IgD-negative memory B cell (primary cell): ENCODE measurements around the gene PCDHGA10. TPM values are rescaled to one million over a fixed set of nuclear protein-coding genes. Genes with fewer than 3 reads are reported as not detected.
A peak's percentile ranks its signal among the peaks of the same experiment; 100 is the strongest.
"Not testable (repeated sequence)": the region's sequence is repeated elsewhere in the genome, so short reads cannot be mapped to it uniquely, and the experiment has no call there.

Experiments used
- H3K27ac Mint-ChIP-seq, 3 donors: one replicate each; pipeline ENCODE4 v1.8.0; 2020 to 2022; ENCODE audit warnings: mild to moderate bottlenecking in 3 of 3, mixed read lengths in 3 of 3, moderate library complexity in 1 of 3
- H3K27me3 Mint-ChIP-seq: one replicate; pipeline ENCODE4 v1.8.0; 2021; ENCODE audit warnings: mixed read lengths
- H3K36me3 Mint-ChIP-seq: one replicate; pipeline ENCODE4 v1.8.0; 2020; ENCODE audit warnings: mild to moderate bottlenecking, mixed read lengths
- H3K4me1 Mint-ChIP-seq, 3 donors: one replicate each; pipeline ENCODE4 v1.8.0; 2020 to 2022; ENCODE audit warnings: mixed read lengths in 3 of 3, mild to moderate bottlenecking in 1 of 3
- H3K4me3 Mint-ChIP-seq, 4 donors: one replicate each; pipeline ENCODE4 v1.8.0; 2020 to 2022; ENCODE audit warnings: mild to moderate bottlenecking in 4 of 4, mixed read lengths in 4 of 4, moderate library complexity in 3 of 4
- H3K9me3 Mint-ChIP-seq, 3 donors: one replicate each; pipeline ENCODE4 v1.8.0; 2020 to 2021; ENCODE audit warnings: mixed read lengths in 3 of 3, mild to moderate bottlenecking in 1 of 3
- polyA plus RNA-seq: library from polyadenylated mRNA; unstranded; fragments of 300-500 nt; fragmentation: Illumina TruSeq; gene quantifications from one replicate; pipeline ENCODE4 v1.2.3, GENCODE V29; 2021

Gene PCDHGA10
- polyA plus RNA-seq, 1 donor from 2014 or later, result 0.15 TPM

DNA sequence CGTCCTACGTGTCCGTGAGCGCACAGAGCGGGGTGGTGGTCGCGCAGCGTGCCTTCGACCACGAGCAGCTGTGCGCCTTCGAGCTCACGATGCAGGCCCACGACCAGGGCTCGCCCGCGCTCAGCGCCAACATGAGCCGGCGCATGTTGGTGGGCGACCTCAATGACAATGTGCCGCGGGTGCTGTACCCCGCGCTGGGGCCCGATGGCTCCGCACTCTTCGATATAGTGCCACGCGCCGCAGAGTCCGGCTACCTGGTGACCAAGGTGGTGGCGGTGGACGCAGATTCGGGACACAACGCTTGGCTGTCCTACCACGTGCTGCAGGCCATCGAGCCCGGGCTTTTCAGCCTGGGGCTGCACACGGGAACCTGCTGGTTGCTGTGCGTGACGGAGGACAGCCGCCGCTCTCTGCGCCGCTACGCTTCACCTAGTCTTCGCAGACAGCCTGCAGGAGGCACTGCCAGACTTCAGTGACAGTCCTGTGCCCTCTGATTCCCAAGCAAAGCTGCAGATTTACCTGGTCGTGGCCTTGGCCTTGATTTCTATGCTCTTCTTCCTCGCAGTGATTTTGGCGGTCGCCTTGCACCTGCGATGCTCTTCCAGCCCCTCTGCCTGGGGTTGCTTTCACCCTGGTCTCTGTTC lies 15.1 kb downstream of the PCDHGA10 start:
- H3K27me3 Mint-ChIP-seq, result peaks cover 17% of the 10 kb centered on the region
- peak overlapping the region in 2 of 3 donors; percentile 23 to 78 for H3K27ac Mint-ChIP-seq
- H3K4me1 Mint-ChIP-seq, result peaks cover 1 to 10% (median 3%) of the 10 kb centered on the region in 3 donors
- H3K4me3 Mint-ChIP-seq, result no peak overlapping the region
- H3K9me3 Mint-ChIP-seq, result peaks cover 5 to 29% (median 11%) of the 10 kb centered on the region in 3 donors
- H3K36me3 Mint-ChIP-seq, result no peaks in the 10 kb centered on the region

DNA sequence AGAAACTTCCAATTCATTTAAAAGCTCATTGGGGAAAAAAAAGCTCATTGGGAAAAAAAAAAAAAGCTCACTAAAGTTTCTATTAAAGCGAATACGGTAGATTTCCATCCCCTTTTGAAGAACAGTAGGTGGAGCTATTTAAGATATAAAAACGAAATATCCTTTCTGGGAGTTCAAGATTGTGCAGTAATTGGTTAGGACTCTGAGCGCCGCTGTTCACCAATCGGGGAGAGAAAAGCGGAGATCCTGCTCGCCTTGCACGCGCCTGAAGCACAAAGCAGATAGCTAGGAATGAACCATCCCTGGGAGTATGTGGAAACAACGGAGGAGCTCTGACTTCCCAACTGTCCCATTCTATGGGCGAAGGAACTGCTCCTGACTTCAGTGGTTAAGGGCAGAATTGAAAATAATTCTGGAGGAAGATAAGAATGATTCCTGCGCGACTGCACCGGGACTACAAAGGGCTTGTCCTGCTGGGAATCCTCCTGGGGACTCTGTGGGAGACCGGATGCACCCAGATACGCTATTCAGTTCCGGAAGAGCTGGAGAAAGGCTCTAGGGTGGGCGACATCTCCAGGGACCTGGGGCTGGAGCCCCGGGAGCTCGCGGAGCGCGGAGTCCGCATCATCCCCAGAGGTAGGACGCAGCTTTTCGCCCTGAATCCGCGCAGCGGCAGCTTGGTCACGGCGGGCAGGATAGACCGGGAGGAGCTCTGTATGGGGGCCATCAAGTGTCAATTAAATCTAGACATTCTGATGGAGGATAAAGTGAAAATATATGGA lies 17.7 kb downstream of the PCDHGA10 start, which contains the start of gene PCDHGA12:
TSS of gene PCDHGA12 (plus strand) at position 176 of the 782 bp plus-strand sequence. CDS start at position 429, 253 bp downstream.
- Mint-ChIP-seq H3K4me1 (peaks cover 2 to 10% (median 3%) of the 10 kb centered on the region in 3 donors), H3K9me3 (peaks cover 7 to 24% (median 16%) of the 10 kb centered on the region in 3 donors), H3K27ac (peak within 1 kb of the TSS; percentile 87 to 94 (median 90)), H3K36me3 (peaks cover 2% of the 10 kb centered on the region), H3K4me3 (peak within 1 kb of the TSS; percentile 88 to 97 (median 93)), H3K27me3 (peaks cover 14% of the 10 kb centered on the region)

DNA sequence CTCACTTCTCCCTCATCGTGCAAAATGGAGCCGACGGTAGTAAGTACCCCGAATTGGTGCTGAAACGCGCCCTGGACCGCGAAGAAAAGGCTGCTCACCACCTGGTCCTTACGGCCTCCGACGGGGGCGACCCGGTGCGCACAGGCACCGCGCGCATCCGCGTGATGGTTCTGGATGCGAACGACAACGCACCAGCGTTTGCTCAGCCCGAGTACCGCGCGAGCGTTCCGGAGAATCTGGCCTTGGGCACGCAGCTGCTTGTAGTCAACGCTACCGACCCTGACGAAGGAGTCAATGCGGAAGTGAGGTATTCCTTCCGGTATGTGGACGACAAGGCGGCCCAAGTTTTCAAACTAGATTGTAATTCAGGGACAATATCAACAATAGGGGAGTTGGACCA lies 18.5 kb downstream of the PCDHGA10 start:
- Mint-ChIP-seq H3K4me1 (peaks cover 2 to 10% (median 3%) of the 10 kb centered on the region in 3 donors), H3K4me3 (peak overlapping the region; percentile 88 to 97 (median 93)), H3K27ac (peak overlapping the region; percentile 35 to 94 (median 87)), H3K36me3 (peaks cover 2% of the 10 kb centered on the region), H3K27me3 (peaks cover 14% of the 10 kb centered on the region), H3K9me3 (peaks cover 7 to 24% (median 16%) of the 10 kb centered on the region in 3 donors)

DNA sequence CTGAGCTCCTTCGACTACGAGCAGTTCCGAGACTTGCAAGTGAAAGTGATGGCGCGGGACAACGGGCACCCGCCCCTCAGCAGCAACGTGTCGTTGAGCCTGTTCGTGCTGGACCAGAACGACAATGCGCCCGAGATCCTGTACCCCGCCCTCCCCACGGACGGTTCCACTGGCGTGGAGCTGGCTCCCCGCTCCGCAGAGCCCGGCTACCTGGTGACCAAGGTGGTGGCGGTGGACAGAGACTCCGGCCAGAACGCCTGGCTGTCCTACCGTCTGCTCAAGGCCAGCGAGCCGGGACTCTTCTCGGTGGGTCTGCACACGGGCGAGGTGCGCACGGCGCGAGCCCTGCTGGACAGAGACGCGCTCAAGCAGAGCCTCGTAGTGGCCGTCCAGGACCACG lies 19.5 kb downstream of the PCDHGA10 start:
- H3K36me3 Mint-ChIP-seq, H3K4me1 Mint-ChIP-seq: not testable (repeated sequence)
- H3K27me3 Mint-ChIP-seq, result peaks cover 14% of the 10 kb centered on the region
- peak overlapping the region in 3 of 4 donors; percentile 57 to 97 (median 91) for H3K4me3 Mint-ChIP-seq
- peaks cover 7 to 19% (median 16%) of the 10 kb centered on the region in 3 donors for H3K9me3 Mint-ChIP-seq
- peak overlapping the region in 2 of 3 donors; percentile 53 to 94 for H3K27ac Mint-ChIP-seq

DNA sequence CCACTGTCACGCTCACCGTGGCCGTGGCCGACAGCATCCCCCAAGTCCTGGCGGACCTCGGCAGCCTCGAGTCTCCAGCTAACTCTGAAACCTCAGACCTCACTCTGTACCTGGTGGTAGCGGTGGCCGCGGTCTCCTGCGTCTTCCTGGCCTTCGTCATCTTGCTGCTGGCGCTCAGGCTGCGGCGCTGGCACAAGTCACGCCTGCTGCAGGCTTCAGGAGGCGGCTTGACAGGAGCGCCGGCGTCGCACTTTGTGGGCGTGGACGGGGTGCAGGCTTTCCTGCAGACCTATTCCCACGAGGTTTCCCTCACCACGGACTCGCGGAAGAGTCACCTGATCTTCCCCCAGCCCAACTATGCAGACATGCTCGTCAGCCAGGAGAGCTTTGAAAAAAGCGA lies 19.9 kb downstream of the PCDHGA10 start:
- H3K4me1 Mint-ChIP-seq, H3K36me3 Mint-ChIP-seq: not testable (repeated sequence)
- Mint-ChIP-seq H3K9me3 (peaks cover 7 to 20% (median 16%) of the 10 kb centered on the region in 3 donors), H3K27ac (peak overlapping the region in 1 of 3 donors; percentile 45), H3K4me3 (peak overlapping the region in 2 of 4 donors; percentile 32 to 63), H3K27me3 (peaks cover 14% of the 10 kb centered on the region)

DNA sequence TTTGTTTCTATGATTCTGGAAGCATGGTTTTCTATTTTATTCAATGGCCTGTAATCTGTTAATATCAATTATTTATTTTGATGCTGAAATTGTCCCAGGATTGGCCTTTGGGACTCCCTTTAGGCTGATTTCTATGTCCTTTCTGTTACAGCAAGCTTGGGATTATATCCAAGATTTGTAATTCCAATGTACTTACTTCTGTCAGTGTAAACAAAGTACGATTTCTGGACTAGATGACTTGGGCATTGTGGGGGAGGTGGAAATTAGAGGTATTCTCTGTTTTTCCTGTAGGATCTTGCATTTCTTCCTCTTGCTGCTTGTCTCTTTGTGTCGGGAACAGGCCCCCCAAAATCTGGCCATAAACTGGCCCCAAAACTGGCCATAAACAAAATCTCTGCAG lies 21.2 kb downstream of the PCDHGA10 start:
- H3K27me3 Mint-ChIP-seq, result peaks cover 10% of the 10 kb centered on the region
- H3K27ac Mint-ChIP-seq, result peak overlapping the region in 1 of 3 donors; percentile 40
- H3K36me3 Mint-ChIP-seq, result peaks cover 2% of the 10 kb centered on the region
- H3K4me1 Mint-ChIP-seq, result peaks cover 2 to 10% (median 3%) of the 10 kb centered on the region in 3 donors
- no peak overlapping the region for H3K4me3 Mint-ChIP-seq
- peaks cover 7 to 19% (median 13%) of the 10 kb centered on the region in 3 donors for H3K9me3 Mint-ChIP-seq

DNA sequence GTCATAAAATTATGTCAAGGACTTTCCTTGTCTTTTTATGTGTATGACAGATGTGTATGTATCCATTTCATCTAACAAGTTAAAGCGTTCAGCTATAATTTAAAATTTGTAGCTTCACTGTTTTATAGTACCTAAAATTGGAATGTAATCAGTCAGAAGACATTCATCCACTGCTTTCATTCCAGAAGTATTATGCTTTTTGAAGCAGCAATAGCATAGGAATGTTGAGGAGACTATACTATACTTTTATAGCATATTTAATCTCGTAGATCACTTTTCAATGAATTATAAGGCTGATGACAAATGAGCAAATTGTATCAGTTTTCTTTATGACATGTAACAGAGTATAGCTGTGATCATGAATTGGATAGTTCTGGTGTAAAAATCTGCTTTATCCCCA lies 24.4 kb downstream of the PCDHGA10 start:
- Mint-ChIP-seq H3K9me3 (peaks cover 8 to 9% (median 8%) of the 10 kb centered on the region in 3 donors), H3K4me3 (no peak overlapping the region), H3K27me3 (peaks cover 5% of the 10 kb centered on the region)

DNA sequence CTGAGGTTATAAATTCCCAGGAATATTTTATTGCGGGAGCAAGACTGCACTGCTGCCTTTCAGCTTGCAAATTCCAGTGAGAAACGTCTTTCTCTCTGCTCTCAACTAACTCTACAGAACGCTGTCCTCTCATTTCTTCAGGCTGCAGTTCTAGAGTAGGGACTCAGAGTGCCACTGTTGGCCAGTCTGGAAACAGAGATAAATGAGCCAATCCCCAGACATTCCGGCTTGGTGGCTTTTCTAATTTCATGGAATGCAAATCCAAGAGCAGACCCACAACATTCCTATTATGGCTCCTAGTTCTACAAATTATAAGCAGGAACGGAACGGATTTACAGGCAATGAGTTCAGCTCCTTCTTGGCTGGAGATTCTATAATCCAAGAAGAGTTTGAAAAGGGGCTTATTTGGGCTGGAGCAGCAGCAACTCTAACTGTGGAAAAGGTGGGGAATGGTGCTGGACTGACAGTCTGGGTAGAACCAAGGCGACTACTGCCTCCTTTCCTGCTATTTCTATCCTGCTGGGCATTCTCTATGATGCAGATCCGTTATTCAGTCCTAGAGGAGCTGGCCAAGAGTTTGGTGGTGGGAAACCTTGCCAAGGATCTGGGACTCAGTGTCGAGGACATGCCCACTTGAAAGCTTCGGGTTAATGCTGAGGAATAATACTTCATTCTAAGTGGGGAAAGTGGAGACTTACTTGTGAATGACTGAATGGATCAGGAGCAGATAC lies 26.8 kb downstream of the PCDHGA10 start:
- peaks cover 2% of the 10 kb centered on the region for H3K27me3 Mint-ChIP-seq
- H3K4me3 Mint-ChIP-seq, result no peak overlapping the region

More for the DNA sequence above, 24.4 kb downstream of the PCDHGA10 start:
- Mint-ChIP-seq H3K27ac (no peak overlapping the region), H3K36me3 (peaks cover 2% of the 10 kb centered on the region), H3K4me1 (peaks cover 0 to 2% (median 0%) of the 10 kb centered on the region in 3 donors)

DNA sequence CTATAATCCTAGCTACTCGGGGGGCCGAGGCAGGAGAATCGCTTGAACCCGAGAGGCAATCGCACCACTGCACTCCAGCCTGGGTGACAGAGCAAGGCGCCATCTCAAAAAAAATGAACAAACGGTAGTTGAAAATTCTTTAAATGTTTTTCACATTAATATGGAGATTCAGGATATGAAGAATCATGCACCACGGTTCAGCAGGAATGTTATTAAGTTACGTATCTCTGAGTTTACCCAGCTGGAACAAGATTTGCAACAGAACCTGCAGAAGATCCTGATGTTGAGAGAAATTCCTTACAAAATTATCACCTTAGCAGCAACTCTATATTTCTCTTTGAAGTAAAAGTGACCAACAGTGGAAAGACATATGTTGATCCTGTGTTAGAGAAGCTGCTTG lies 27.6 kb downstream of the PCDHGA10 start:
- Mint-ChIP-seq H3K27ac (peak overlapping the region in 1 of 3 donors; percentile 17), H3K4me3 (no peak overlapping the region), H3K27me3 (peaks cover 2% of the 10 kb centered on the region), H3K4me1 (peaks cover 3 to 5% (median 3%) of the 10 kb centered on the region in 3 donors), H3K36me3 (no peaks in the 10 kb centered on the region), H3K9me3 (peaks cover 0 to 5% (median 2%) of the 10 kb centered on the region in 3 donors)

More for the DNA sequence above, 26.8 kb downstream of the PCDHGA10 start:
- Mint-ChIP-seq H3K9me3 (peaks cover 0 to 6% (median 2%) of the 10 kb centered on the region in 3 donors), H3K4me1 (peaks cover 3 to 5% (median 3%) of the 10 kb centered on the region in 3 donors), H3K27ac (peak overlapping the region in 1 of 3 donors; percentile 17), H3K36me3 (no peaks in the 10 kb centered on the region)

DNA sequence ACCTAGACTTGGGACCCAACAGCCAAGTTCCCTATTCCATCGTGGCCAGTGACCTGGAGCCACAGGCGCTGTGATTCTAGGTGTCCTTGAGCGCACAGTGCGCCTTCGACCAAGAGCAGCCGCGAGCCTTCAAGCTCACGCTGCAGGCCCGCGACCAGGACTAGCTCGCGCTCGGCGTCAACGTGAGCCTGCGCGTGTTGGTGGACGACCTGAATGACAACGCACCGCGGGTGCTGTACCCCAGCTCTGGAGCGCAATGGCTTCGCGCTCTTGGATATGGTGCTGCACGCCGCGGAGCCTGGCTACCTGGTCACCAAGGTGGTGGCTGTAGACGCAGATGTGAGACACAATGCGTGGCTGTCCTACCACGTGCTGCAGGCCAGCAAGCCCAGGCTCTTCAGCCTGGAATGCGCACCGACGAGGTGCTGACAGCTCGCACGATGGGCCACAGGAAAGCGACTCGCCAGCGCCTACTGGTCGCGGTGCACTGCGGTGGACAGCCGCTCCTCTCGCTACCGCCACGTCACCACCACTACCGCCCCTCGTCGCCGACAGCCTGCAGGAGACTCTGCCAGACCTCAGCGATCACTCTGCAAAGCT lies 28.9 kb downstream of the PCDHGA10 start:
- Mint-ChIP-seq H3K27me3 (peaks cover 4% of the 10 kb centered on the region), H3K9me3 (peaks cover 0 to 5% (median 2%) of the 10 kb centered on the region in 3 donors), H3K27ac (peak overlapping the region in 1 of 3 donors; percentile 80), H3K36me3 (no peaks in the 10 kb centered on the region), H3K4me3 (no peak overlapping the region), H3K4me1 (peaks cover 3 to 5% (median 3%) of the 10 kb centered on the region in 3 donors)

DNA sequence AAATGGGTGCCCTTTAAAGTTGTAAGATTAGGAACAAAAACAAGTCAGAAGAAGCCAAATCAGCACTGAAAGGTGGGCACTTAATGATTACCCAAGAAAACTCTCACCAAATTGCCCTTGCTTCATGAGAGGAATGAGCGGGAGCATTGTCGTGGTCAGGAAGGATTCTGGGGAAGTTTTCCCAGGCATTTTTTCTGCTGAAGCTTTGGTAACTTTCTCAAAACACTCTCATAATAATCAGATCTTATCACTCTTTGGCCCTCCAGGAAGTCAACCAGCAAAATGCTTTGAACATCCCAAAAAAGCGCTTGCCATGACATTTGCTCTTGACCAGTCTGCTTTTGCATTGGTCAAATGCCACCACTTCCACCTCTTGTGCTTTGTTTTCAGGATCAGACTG lies 52.6 kb downstream of the PCDHGA10 start:
- H3K4me1 Mint-ChIP-seq, result no peaks in the 10 kb centered on the region
- H3K27me3 Mint-ChIP-seq, result peaks cover 2% of the 10 kb centered on the region
- H3K27ac Mint-ChIP-seq, result no peak overlapping the region
- no peak overlapping the region for H3K4me3 Mint-ChIP-seq
- peaks cover 2 to 6% (median 6%) of the 10 kb centered on the region in 3 donors for H3K9me3 Mint-ChIP-seq
- H3K36me3 Mint-ChIP-seq, result peaks cover 2% of the 10 kb centered on the region
